GM12878 (cell line): Measurements from ENCODE around the gene SUB1. TPM values are rescaled to one million over a fixed set of nuclear protein-coding genes. Genes with fewer than 3 reads are reported as not detected.
A peak's percentile ranks its signal among the peaks of the same experiment; 100 is the strongest.

ENCODE experiments used
- ATF2 ChIP-seq: IDR thresholded peaks from 2 replicates; pipeline ENCODE4 v1.6.1; 2012; ENCODE audit warnings: low read length, inconsistent platforms
- BCL3 ChIP-seq: IDR thresholded peaks from 2 replicates; pipeline ENCODE4 v1.6.1; 2011; ENCODE audit warnings: borderline replicate concordance, low read depth, mild to moderate bottlenecking, moderate library complexity, low read length; ENCODE audit not compliant: insufficient read depth, poor library complexity, severe bottlenecking
- CHD4 ChIP-seq: fragments of 200-600 bp; sonication (generic); IDR thresholded peaks from 2 replicates; pipeline ENCODE4 v1.6.1; 2016; ENCODE audit warnings: mild to moderate bottlenecking
- CREM ChIP-seq: IDR thresholded peaks from 2 replicates; pipeline ENCODE4 v1.6.1; 2014; ENCODE audit warnings: antibody characterized with exemption, low read depth
- HDAC2 ChIP-seq: fragments of 200-600 bp; sonication (generic); IDR thresholded peaks from 2 replicates; pipeline ENCODE4 v1.6.1; 2017
- HDAC6 ChIP-seq: fragments of 200-600 bp; sonication (generic); IDR thresholded peaks from one replicate; pipeline ENCODE4 v1.8.0; 2017; ENCODE audit warnings: antibody characterized with exemption; ENCODE audit not compliant: unreplicated experiment
- HSF1 ChIP-seq: fragments of 150-350 bp; IDR thresholded peaks from 2 replicates; pipeline ENCODE4 v1.6.1; 2014; ENCODE audit warnings: mild to moderate bottlenecking, low read depth, low read length
- IKZF1 ChIP-seq: fragments of 450-650 bp; conservative IDR thresholded peaks from 2 replicates; pipeline ENCODE4 v1.6.1; 2017; ENCODE audit warnings: antibody characterized with exemption, mild to moderate bottlenecking
- IKZF2 ChIP-seq, 2 experiments: fragments of 450-650 bp; IDR thresholded peaks; 2 replicates each; pipeline ENCODE4 v1.6.1; 2017; ENCODE audit warnings: mild to moderate bottlenecking in 2 of 2, moderate library complexity in 2 of 2
- IRF4 ChIP-seq: IDR thresholded peaks from 2 replicates; pipeline ENCODE4 v1.6.1; 2011; ENCODE audit warnings: low read depth, low read length
- NRF1 ChIP-seq: conservative IDR thresholded peaks from 2 replicates; pipeline ENCODE4 v1.6.1; 2011; ENCODE audit warnings: mild to moderate bottlenecking, low read depth, low read length, improper control_type of control experiment
- RBBP5 ChIP-seq: fragments of 200-600 bp; sonication (generic); conservative IDR thresholded peaks from 2 replicates; pipeline ENCODE4 v1.6.1; 2016
- RELA ChIP-seq: fragments of 450-650 bp; IDR thresholded peaks from 2 replicates; pipeline ENCODE4 v1.8.0; 2014; ENCODE audit warnings: borderline replicate concordance; ENCODE audit not compliant: partially characterized antibody
- RELB ChIP-seq: fragments of 450-650 bp; IDR thresholded peaks from 2 replicates; pipeline ENCODE4 v1.6.1; 2017; ENCODE audit warnings: low read depth, mild to moderate bottlenecking, moderate library complexity
- RUNX3 ChIP-seq: IDR thresholded peaks from 2 replicates; pipeline ENCODE4 v1.6.1; 2012; ENCODE audit warnings: low read length, inconsistent platforms
- SP1 ChIP-seq: IDR thresholded peaks from one replicate; pipeline ENCODE4 v1.6.1; 2011; ENCODE audit warnings: low read depth, low read length
- STAT1 ChIP-seq: fragments of 450-650 bp; conservative IDR thresholded peaks from 2 replicates; pipeline ENCODE4 v1.6.1; 2014; ENCODE audit warnings: antibody characterized with exemption, mild to moderate bottlenecking
- STAT3 ChIP-seq: IDR thresholded peaks from 2 replicates; pipeline ENCODE4 v1.6.1; 2011; ENCODE audit warnings: low read depth, low read length, improper control_type of control experiment
- TARDBP ChIP-seq: IDR thresholded peaks from 2 replicates; pipeline ENCODE4 v1.6.1; 2016; ENCODE audit warnings: borderline replicate concordance
- USF2 ChIP-seq: IDR thresholded peaks from 2 replicates; pipeline ENCODE4 v1.6.1; 2011; ENCODE audit warnings: low read depth, low read length, improper control_type of control experiment, borderline replicate concordance
- ZNF274 ChIP-seq: IDR thresholded peaks from one replicate; pipeline ENCODE4 v1.8.0; 2011; ENCODE audit not compliant: insufficient read length, insufficient read depth
- ZNF622 ChIP-seq: fragments of 450-650 bp; IDR thresholded peaks from 2 replicates; pipeline ENCODE4 v1.6.1; 2017; ENCODE audit warnings: mild to moderate bottlenecking, inconsistent platforms
- polyA plus RNA-seq, 11 experiments: library from polyadenylated mRNA; depleted of rRNA in 4 of 11; unstranded in 6 of 11; stranded (reverse) in 5 of 11; fragments of >200 nt; fragmentation: Nextera tagmentation in 4 of 11; fragmentation: Illumina TruSeq in 1 of 11; extraction: Ambion mirVana in 4 of 11; extraction: Trizol in 1 of 11; gene quantifications; 1 replicate in 1 of 11; 2 replicates in 10 of 11; pipeline versions ENCODE4 v1.2.1 to v1.2.3, GENCODE V29; 2011 to 2016; ENCODE audit warnings: inconsistent platforms in 2 of 11, missing spikeins in 2 of 11, low read depth in 1 of 11
- total RNA-seq, 4 experiments: library from RNA; depleted of rRNA in 3 of 4; stranded (reverse); fragments of >200 nt in 3 of 4; fragmentation: Illumina TruSeq in 1 of 4; extraction: Trizol in 1 of 4; gene quantifications; 2 replicates each; pipeline versions ENCODE4 v1.2.1 to v1.2.3, GENCODE V29; 2013 to 2021

Gene SUB1
- total and polyA plus RNA-seq, 10 of the 15 experiments (the other 5 are each of a cell fraction or from before 2014, with no cell fraction given), result 468 to 2,785 (median 1,145) TPM

GRCh38 chr5:32586276-32586599 lies 881 bp downstream of the SUB1 start (continued):
- TF ChIP-seq RBBP5 (no peak), NRF1 (no peak), IKZF2 (IDR thresholded peaks at IDR 0.05) (no peak; a peak in 1 of 4 replicates), HDAC2 (no peak), BCL3 (no peak), RELB (peak; percentile 46; the same call in 1 of the 2 replicates), HDAC6 (no peak), USF2 (no peak), CREM (no peak), CHD4 (no peak), IKZF1 (peak; percentile 65; the same call in 1 of the 2 replicates), STAT1 (no peak), HSF1 (no peak), ZNF274 (no peak), ATF2 (peak; percentile 66; the same call in 1 of the 2 replicates), ZNF622 (no peak), RELA (no peak), STAT3 (no peak), IRF4 (0 out of 2 replicates have a peak, but pooled peaks have one; percentile 34), RUNX3 (peak; percentile 77), TARDBP (no peak), SP1 (no peak)
